Peyer's patch (tissue), 4 donors: ENCODE measurements around the gene CDH12. TPM values are rescaled to one million over a fixed set of nuclear protein-coding genes. Genes with fewer than 3 reads are reported as not detected.

Experiments
- DNase-seq, 3 donors: peaks; one replicate each; pipeline ENCODE4 v3.0.0-alpha.2; 2017 to 2019
- H3K27ac ChIP-seq, 4 donors: fragments of 200-600 bp; sonication (generic); one replicate each; pipeline ENCODE4 v1.5.1; 2016 to 2019
- H3K27me3 ChIP-seq, 2 donors: fragments of 200-600 bp; sonication (generic); one replicate each; pipeline ENCODE4 v1.5.1; 2019
- H3K36me3 ChIP-seq, 3 donors: fragments of 200-600 bp; sonication (generic); one replicate each; pipeline ENCODE4 v1.5.1; 2016 to 2019
- H3K4me1 ChIP-seq, 4 donors: fragments of 200-600 bp; sonication (generic); one replicate each; pipeline ENCODE4 v1.5.1; 2016 to 2019
- H3K4me3 ChIP-seq, 4 donors: fragments of 200-600 bp; sonication (generic); 1 replicate in 3 of 4; 2 replicates in 1 of 4; pipeline ENCODE4 v1.5.1; 2016 to 2019; ENCODE audit warnings: mild to moderate bottlenecking in 1 of 4
- H3K9me3 ChIP-seq, 4 donors: fragments of 200-600 bp; sonication (generic); one replicate each; pipeline ENCODE4 v1.5.1; 2016 to 2019; ENCODE audit warnings: mild to moderate bottlenecking in 1 of 4
- CTCF ChIP-seq, 6 experiments: fragments of 450-650 bp in 4 of 6; fragments of 200-600 bp in 2 of 6; sonication (generic) in 1 of 6; IDR thresholded peaks; one replicate each; pipeline ENCODE4 v1.5.1; 2017 to 2019; ENCODE audit warnings: antibody characterized with exemption in 6 of 6, mild to moderate bottlenecking in 3 of 6, moderate library complexity in 1 of 6
- POLR2A ChIP-seq, 2 donors: fragments of 450-650 bp; IDR thresholded peaks; one replicate each; pipeline ENCODE4 v1.5.1; 2017; ENCODE audit warnings: antibody characterized with exemption in 2 of 2, mild to moderate bottlenecking in 2 of 2, moderate library complexity in 2 of 2
- total RNA-seq, 4 donors: library from RNA; depleted of rRNA; stranded (reverse); fragments of >200 nt; gene quantifications; one replicate each; pipeline ENCODE4 v1.1.0, GENCODE V29; 2016

CDH12 gene
- total RNA-seq, result not detected

- Histone ChIP-seq H3K36me3 (no peaks in the 10 kb centered on the region), H3K9me3 (no peaks in the 10 kb centered on the region), H3K4me3 (peak within 1 kb of the TSS in 2 of 4 donors; percentile 11 to 29), H3K27me3 (no peaks in the 10 kb centered on the region), H3K27ac (no peak within 1 kb of the TSS), H3K4me1 (no peaks in the 10 kb centered on the region)
- TF ChIP-seq POLR2A (IDR thresholded peaks at IDR 0.05) (no peak), CTCF (IDR thresholded peaks at IDR 0.05) (no peak)
- no peak for DNase-seq
These were observed at the start of gene CDH12 for GRCh38 chr5:22852807-22853660. Gene CDH12, minus strand, starts transcription at chr5:22853344.

DNA sequence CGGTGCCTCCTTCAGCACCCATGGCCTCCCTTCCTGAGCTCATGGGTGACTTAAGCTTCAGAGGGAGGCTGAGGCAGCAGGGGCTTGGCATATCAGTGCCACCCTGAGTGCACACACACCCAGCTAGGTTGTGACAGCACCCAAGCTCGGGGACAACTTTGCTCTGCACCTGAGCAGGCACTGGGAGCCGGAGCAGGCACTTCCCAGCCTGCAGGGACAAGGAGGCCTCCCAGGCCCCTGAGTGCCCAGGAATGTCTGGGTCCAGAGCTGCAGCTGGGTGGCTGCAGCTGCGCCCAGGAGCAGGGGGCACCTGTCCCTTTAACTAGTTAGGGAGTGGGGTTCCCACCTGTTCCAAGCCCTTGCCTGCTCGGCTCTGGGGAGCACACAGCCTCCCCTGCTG is 48.7 kb upstream of the CDH12 start:
- Histone ChIP-seq H3K27me3 (no peaks in the 10 kb centered on the region), H3K36me3 (no peaks in the 10 kb centered on the region), H3K27ac (no peak overlapping the region), H3K4me1 (no peaks in the 10 kb centered on the region), H3K4me3 (no peak overlapping the region), H3K9me3 (no peaks in the 10 kb centered on the region)
- TF ChIP-seq CTCF (IDR thresholded peaks at IDR 0.05) (no peak), POLR2A (IDR thresholded peaks at IDR 0.05) (no peak)
- peak in 1 of 3 donors; percentile 37 for DNase-seq

GRCh38 chr5:22900801-22901310 is 47.7 kb upstream of the CDH12 start:
- Histone ChIP-seq H3K27me3 (no peaks in the 10 kb centered on the region), H3K36me3 (no peaks in the 10 kb centered on the region), H3K27ac (no peak overlapping the region), H3K4me1 (no peaks in the 10 kb centered on the region), H3K9me3 (no peaks in the 10 kb centered on the region), H3K4me3 (no peak overlapping the region)
- DNase-seq, result no peak
- no peak for TF ChIP-seq CTCF (IDR thresholded peaks at IDR 0.05)
- no peak for TF ChIP-seq POLR2A (IDR thresholded peaks at IDR 0.05)

DNA sequence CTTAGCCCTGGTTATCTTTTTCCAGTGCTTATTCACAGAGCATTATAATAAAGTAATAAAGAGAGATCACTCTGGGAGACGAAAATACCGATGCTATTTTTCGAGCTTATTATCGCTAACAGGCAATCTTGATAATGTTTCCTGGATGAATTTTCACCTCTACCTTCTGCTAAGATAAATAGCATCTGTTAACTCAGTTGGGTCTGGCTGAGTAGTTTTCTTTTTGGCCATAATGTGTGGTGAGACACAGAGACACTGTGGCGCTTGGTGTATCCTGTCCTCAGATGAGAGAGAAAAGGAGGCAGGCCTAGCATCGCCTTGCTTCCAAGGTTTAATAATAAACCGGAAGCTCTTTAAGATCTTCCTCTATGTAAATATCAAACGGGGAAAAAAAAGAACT is 46.2 kb upstream of the CDH12 start:
- H3K4me1 ChIP-seq, result no peaks in the 10 kb centered on the region
- H3K27ac ChIP-seq, result no peak overlapping the region
- H3K9me3 ChIP-seq, result no peaks in the 10 kb centered on the region
- TF ChIP-seq CTCF (IDR thresholded peaks at IDR 0.05), result no peak
- no peak for TF ChIP-seq POLR2A (IDR thresholded peaks at IDR 0.05)
- H3K27me3 ChIP-seq, result no peaks in the 10 kb centered on the region
- DNase-seq, result no peak
- H3K36me3 ChIP-seq, result no peaks in the 10 kb centered on the region
- H3K4me3 ChIP-seq, result no peak overlapping the region

DNA sequence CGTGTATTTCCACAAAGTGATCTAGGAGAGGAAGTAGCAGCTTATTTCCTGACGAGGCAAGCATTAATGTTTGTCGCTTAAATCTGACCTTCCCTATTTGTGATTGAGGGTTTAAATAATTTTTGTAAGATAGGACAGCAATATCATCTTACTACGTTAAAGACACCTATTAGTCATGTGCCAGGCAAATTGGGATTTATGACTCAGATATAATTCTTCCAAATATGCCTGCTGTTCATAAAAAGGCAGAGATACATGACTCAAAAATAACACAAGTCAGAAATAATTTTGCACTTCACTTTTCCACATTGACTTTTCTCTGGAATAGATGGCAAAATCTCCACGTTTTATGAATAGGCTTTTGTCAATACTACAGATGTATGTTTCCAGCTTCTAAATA is 43.0 kb upstream of the CDH12 start:
- no peaks in the 10 kb centered on the region for H3K27me3 ChIP-seq
- H3K9me3 ChIP-seq, result no peaks in the 10 kb centered on the region
- TF ChIP-seq POLR2A (IDR thresholded peaks at IDR 0.05) (no peak), CTCF (IDR thresholded peaks at IDR 0.05) (no peak)
- H3K27ac ChIP-seq, result no peak overlapping the region
- H3K36me3 ChIP-seq, result no peaks in the 10 kb centered on the region
- no peak for DNase-seq
- H3K4me3 ChIP-seq, result no peak overlapping the region
- H3K4me1 ChIP-seq, result no peaks in the 10 kb centered on the region
